AG04450 (cell line): Measurements from ENCODE around the gene TAF4. TPM values are rescaled to one million over a fixed set of nuclear protein-coding genes. Genes with fewer than 3 reads are reported as not detected.

ENCODE experiments used
- CTCF ChIA-PET: fragments of 300-600, 350-600 bp; formaldehyde crosslinking; extraction: SDS; loops from one replicate; lab custom pipeline; 2022; ENCODE audit warnings: antibody characterized with exemption, inconsistent platforms; lab: Charles Lee
- POLR2A ChIA-PET: fragments of 350-600 bp; formaldehyde crosslinking; extraction: SDS; loops from one replicate; lab custom pipeline; 2021; ENCODE audit warnings: antibody characterized with exemption, inconsistent platforms; lab: Yijun Ruan, JAX
- DNase-seq: peaks from one replicate; pipeline ENCODE4 v3.0.0-alpha.2; 2011; ENCODE audit warnings: low read depth, low spot score
- H3K27ac ChIP-seq: one replicate; pipeline ENCODE4 v1.5.1; 2012; ENCODE audit warnings: low read depth, low read length, control low read depth
- H3K27me3 ChIP-seq: one replicate; pipeline ENCODE4 v1.6.0; 2012; ENCODE audit warnings: low read length; ENCODE audit not compliant: control insufficient read depth, insufficient read depth
- H3K4me3 ChIP-seq: 2 replicates; pipeline ENCODE4 v1.5.1; 2011; ENCODE audit warnings: mild to moderate bottlenecking, low read depth, low read length, control low read depth
- H3K9me3 ChIP-seq: 2 replicates; pipeline ENCODE4 v1.5.1; 2012; ENCODE audit warnings: low read length; ENCODE audit not compliant: control insufficient read depth, insufficient read depth
- CTCF ChIP-seq: IDR thresholded peaks from 2 replicates; pipeline ENCODE4 v1.5.1; 2011; ENCODE audit warnings: low read depth, low read length, control low read depth, inconsistent platforms
- polyA plus RNA-seq: library from polyadenylated mRNA; depleted of rRNA; stranded (reverse); fragments of >200 nt; gene quantifications from 2 replicates; pipeline ENCODE4 v1.2.3, GENCODE V29; 2011

The TAF4 gene
- polyA plus RNA-seq, 1 experiment: 2.7 TPM

- no peak for TF ChIP-seq CTCF
- POLR2A ChIA-PET: interaction anchor here (2.3 kb wide), 1 partner anchor 54 kb away, joined by 27 read pairs; the partner anchor contains the start of gene LSM14B
- Histone ChIP-seq H3K9me3 (no peaks in the 10 kb centered on the region), H3K27me3 (no peaks in the 10 kb centered on the region), H3K4me3 (no peak overlapping the region), H3K27ac (no peak overlapping the region)
- CTCF ChIA-PET: interaction anchor here (1.2 to 1.4 kb wide), 3 partner anchors 22 to 69 kb away, joined by 3 to 4 read pairs (median 3); no protein-coding TSS in a partner anchor
- DNase-seq: no peak
These were observed 2.0 kb upstream of the TAF4 start for GRCh38 chr20:62067547-62068260.

- no peak for DNase-seq
- Histone ChIP-seq H3K27me3 (no peaks in the 10 kb centered on the region), H3K4me3 (peak overlapping the region; percentile 65), H3K9me3 (no peaks in the 10 kb centered on the region), H3K27ac (peak overlapping the region; percentile 21)
- POLR2A ChIA-PET: interaction anchor here (0.6 to 2.3 kb wide), 8 partner anchors 24 to 76 kb away, joined by 3 to 27 read pairs (median 4); partner anchors contain the start of genes LSM14B, PSMA7 and SS18L1
- CTCF ChIA-PET: interaction anchor here (1.2 to 1.4 kb wide), 2 partner anchors 41 to 69 kb away, joined by 3 to 4 read pairs; no protein-coding TSS in a partner anchor
- TF ChIP-seq CTCF: no peak
These were observed 1.3 kb upstream of the TAF4 start for GRCh38 chr20:62066983-62067433.

- CTCF ChIA-PET: interaction anchor here (1.2 kb wide), 1 partner anchor 41 kb away, joined by 3 read pairs; no protein-coding TSS in a partner anchor
- no peak for DNase-seq
- Histone ChIP-seq H3K27me3 (no peaks in the 10 kb centered on the region), H3K4me3 (peak overlapping the region; percentile 65), H3K27ac (peak overlapping the region; percentile 21), H3K9me3 (no peaks in the 10 kb centered on the region)
- POLR2A ChIA-PET: interaction anchor here (0.6 to 2.3 kb wide), 8 partner anchors 23 to 77 kb away, joined by 3 to 27 read pairs (median 4); partner anchors contain the start of genes LSM14B, PSMA7 and SS18L1
- TF ChIP-seq CTCF: no peak
These were observed 780 bp upstream of the TAF4 start for GRCh38 chr20:62066339-62066982.

- Histone ChIP-seq H3K4me3 (peak overlapping the region; percentile 63), H3K27me3 (no peaks in the 10 kb centered on the region), H3K27ac (no peak overlapping the region), H3K9me3 (no peaks in the 10 kb centered on the region)
- POLR2A ChIA-PET: interaction anchor here (1.5 to 2.3 kb wide), 5 partner anchors 28 to 78 kb away, joined by 4 to 27 read pairs (median 5); partner anchors contain the start of genes LSM14B, PSMA7 and SS18L1
- DNase-seq: no peak
- CTCF ChIA-PET: interaction anchor here (0.6 kb wide), 1 partner anchor 25 kb away, joined by 3 read pairs; no protein-coding TSS in a partner anchor
- no peak for TF ChIP-seq CTCF
These were observed 659 bp downstream of the TAF4 start for GRCh38 chr20:62064770-62065673.
